IMR-90 (cell line): ENCODE results near the gene LUC7L2. TPM values are rescaled to one million over a fixed set of nuclear protein-coding genes. Genes with fewer than 3 reads are reported as not detected.

ENCODE experiments used
- ATAC-seq: fragments of 200-7000 bp; cut with Tn5 transposase; 2 replicates; pipeline ENCODE4 v1.9.1; 2020; ENCODE audit warnings: low read depth, mild to moderate bottlenecking, moderate library complexity
- BruUV-seq: library from RNA; stranded (reverse); fragments of 400-500 nt; replicated peaks from 2 replicates; lab custom pipeline; 2021; lab: Mats Ljungman, UMichigan
- CTCF ChIA-PET: fragments of 300-600 bp; formaldehyde crosslinking; extraction: SDS; loops from one replicate; lab custom pipeline; 2021; ENCODE audit warnings: antibody characterized with exemption; lab: Yijun Ruan, JAX
- POLR2A ChIA-PET: fragments of 300-600 bp; sonication (Branson Sonifier 250); formaldehyde crosslinking; loops from one replicate; lab custom pipeline; 2022; ENCODE audit warnings: antibody characterized with exemption; ENCODE audit not compliant: unreplicated experiment; lab: Charles Lee
- DNase-seq: peaks from one replicate; pipeline ENCODE4 v3.0.0; 2013
- H2AFZ ChIP-seq: replicated peaks from 2 replicates; pipeline ENCODE3; 2013; ENCODE audit warnings: low read length, mild to moderate bottlenecking; ENCODE audit not compliant: poor library complexity
- H2AK5ac ChIP-seq: 2 replicates; pipeline ENCODE4 v1.6.1; 2013; ENCODE audit warnings: low read depth, low read length, inconsistent platforms
- H2AK9ac ChIP-seq: replicated peaks from 2 replicates; pipeline ENCODE3; 2013; ENCODE audit warnings: mild to moderate bottlenecking, low read depth, low read length, moderate library complexity; ENCODE audit not compliant: poor library complexity
- H2BK120ac ChIP-seq: 2 replicates; pipeline ENCODE4 v1.6.1; 2013; ENCODE audit warnings: low read depth, low read length, inconsistent platforms
- H2BK15ac ChIP-seq: 3 replicates; pipeline ENCODE4 v1.6.1; 2013; ENCODE audit warnings: low read depth, low read length, inconsistent platforms
- H2BK20ac ChIP-seq: 2 replicates; pipeline ENCODE4 v1.6.1; 2013; ENCODE audit warnings: low read depth, mild to moderate bottlenecking, inconsistent platforms, low read length, moderate library complexity
- H2BK5ac ChIP-seq: 2 replicates; pipeline ENCODE4 v1.6.1; 2013; ENCODE audit warnings: mild to moderate bottlenecking, low read depth, low read length, inconsistent platforms; ENCODE audit not compliant: poor library complexity, severe bottlenecking
- H3K14ac ChIP-seq: replicated peaks from 2 replicates; pipeline ENCODE4 v1.6.1; 2013; ENCODE audit warnings: low read depth, low read length, inconsistent platforms
- H3K18ac ChIP-seq: 2 replicates; pipeline ENCODE4 v1.6.1; 2013; ENCODE audit warnings: low read depth, low read length, control low read depth
- H3K23ac ChIP-seq: 2 replicates; pipeline ENCODE4 v1.6.1; 2013; ENCODE audit warnings: low read depth, low read length, inconsistent platforms
- H3K27ac ChIP-seq: 2 replicates; pipeline ENCODE4 v1.5.1; 2013; ENCODE audit warnings: mild to moderate bottlenecking, control low read depth, low read length; ENCODE audit not compliant: insufficient read depth
- H3K27me3 ChIP-seq: 2 replicates; pipeline ENCODE4 v1.6.1; 2013; ENCODE audit warnings: low read length; ENCODE audit not compliant: control insufficient read depth, insufficient read depth
- H3K36me3 ChIP-seq: 2 replicates; pipeline ENCODE4 v1.6.1; 2013; ENCODE audit warnings: low read length, mixed read lengths; ENCODE audit not compliant: control insufficient read depth, insufficient read depth
- H3K4ac ChIP-seq: 2 replicates; pipeline ENCODE4 v1.6.1; 2013; ENCODE audit warnings: low read depth, low read length, inconsistent platforms
- H3K4me1 ChIP-seq: 2 replicates; pipeline ENCODE4 v1.6.1; 2013; ENCODE audit warnings: low read length, mixed read lengths; ENCODE audit not compliant: control insufficient read depth, insufficient read depth
- H3K4me2 ChIP-seq: 2 replicates; pipeline ENCODE4 v1.6.1; 2013; ENCODE audit warnings: low read depth, mild to moderate bottlenecking, control low read depth, low read length, moderate library complexity
- H3K4me3 ChIP-seq: 2 replicates; pipeline ENCODE4 v1.5.1; 2013; ENCODE audit warnings: low read depth, mild to moderate bottlenecking, control low read depth, low read length, moderate library complexity; ENCODE audit not compliant: insufficient read depth
- H3K56ac ChIP-seq: 2 replicates; pipeline ENCODE4 v1.6.1; 2013; ENCODE audit warnings: low read length, inconsistent platforms; ENCODE audit not compliant: insufficient read depth; ENCODE audit errors: extremely low read depth
- H3K79me1 ChIP-seq, 2 experiments: 2 replicates each; pipeline ENCODE4 v1.6.1; 2013; ENCODE audit warnings: low read length in 2 of 2, inconsistent platforms in 1 of 2, low read depth in 1 of 2
- H3K9ac ChIP-seq: 2 replicates; pipeline ENCODE4 v1.6.1; 2013; ENCODE audit warnings: low read depth, low read length, control low read depth
- H3K9me1 ChIP-seq: 2 replicates; pipeline ENCODE4 v1.6.1; 2013; ENCODE audit warnings: low read length, inconsistent platforms; ENCODE audit not compliant: insufficient read depth
- H3K9me3 ChIP-seq: 2 replicates; pipeline ENCODE4 v1.6.1; 2013; ENCODE audit warnings: low read length; ENCODE audit not compliant: control insufficient read depth, insufficient read depth
- H4K20me1 ChIP-seq: 2 replicates; pipeline ENCODE4 v1.6.1; 2013; ENCODE audit warnings: low read length, inconsistent platforms; ENCODE audit not compliant: insufficient read depth
- H4K5ac ChIP-seq: 2 replicates; pipeline ENCODE4 v1.6.1; 2013; ENCODE audit warnings: mild to moderate bottlenecking, low read depth, low read length, control low read depth
- H4K8ac ChIP-seq, 2 experiments: 2 replicates each; pipeline ENCODE4 v1.6.1; 2013; ENCODE audit warnings: low read depth in 2 of 2, low read length in 2 of 2, control low read depth in 1 of 2, inconsistent platforms in 1 of 2
- H4K91ac ChIP-seq: 2 replicates; pipeline ENCODE4 v1.6.1; 2013; ENCODE audit warnings: low read depth, low read length, inconsistent platforms; ENCODE audit not compliant: insufficient read depth
- CTCF ChIP-seq: conservative IDR thresholded peaks from 2 replicates; pipeline ENCODE4 v1.5.1; 2012; ENCODE audit warnings: mild to moderate bottlenecking, low read depth, low read length, improper control_type of control experiment
- MAFK ChIP-seq: IDR thresholded peaks from 2 replicates; pipeline ENCODE4 v1.6.1; 2012; ENCODE audit warnings: low read depth, low read length, improper control_type of control experiment
- MAZ ChIP-seq: IDR thresholded peaks from 2 replicates; pipeline ENCODE4 v1.6.1; 2012; ENCODE audit warnings: low read depth, mild to moderate bottlenecking, low read length, improper control_type of control experiment, moderate library complexity, borderline replicate concordance
- RAD21 ChIP-seq: IDR thresholded peaks from 2 replicates; pipeline ENCODE4 v1.6.1; 2012; ENCODE audit warnings: low read length, improper control_type of control experiment
- WGBS, 2 experiments: methylation state at CpG; one replicate each; pipeline versions ENCODE4 v1.1.5 to v1.1.7; 2013; ENCODE audit warnings: missing lambda C conversion rate in 2 of 2; ENCODE audit not compliant: insufficient read length in 1 of 2; ENCODE audit errors: extremely low coverage in 2 of 2; 5-methylcytosine and 5-hydroxymethylcytosine counted together
- dilution Hi-C: fragments of 300-500 bp; cut with HindIII; formaldehyde crosslinking; loops from one replicate; pipeline ENCODE4 v1.14.3; 2018; ENCODE audit warnings: low sequenced_read_pairs; ENCODE audit not compliant: unreplicated experiment
- in situ Hi-C: fragments of 300-500 bp; cut with MboI; formaldehyde crosslinking; loops from 3 replicates; pipeline ENCODE4 v1.14.3; 2019; ENCODE audit warnings: low sequenced_read_pairs, inconsistent platforms, mixed read lengths
- intact Hi-C: fragments of 100-400 bp; cut with micrococcal nuclease; formaldehyde crosslinking; loops from 2 replicates; pipeline ENCODE4 v1.10.0; 2022
- polyA plus RNA-seq, 3 experiments: library from polyadenylated mRNA; depleted of rRNA; stranded (reverse); fragments of >200 nt; gene quantifications; 2 replicates each; pipeline ENCODE4 v1.2.3, GENCODE V29; 2012; ENCODE audit warnings: low replicate concordance in 1 of 3
- total RNA-seq: library from RNA; depleted of rRNA; stranded (reverse); fragments of >200 nt; gene quantifications from 2 replicates; pipeline ENCODE4 v1.2.3, GENCODE V29; 2012

The LUC7L2 gene
- total and polyA plus RNA-seq, 2 of the 4 experiments (the other 2 are of a cell fraction) = 14.9 to 31.8 TPM

DNA sequence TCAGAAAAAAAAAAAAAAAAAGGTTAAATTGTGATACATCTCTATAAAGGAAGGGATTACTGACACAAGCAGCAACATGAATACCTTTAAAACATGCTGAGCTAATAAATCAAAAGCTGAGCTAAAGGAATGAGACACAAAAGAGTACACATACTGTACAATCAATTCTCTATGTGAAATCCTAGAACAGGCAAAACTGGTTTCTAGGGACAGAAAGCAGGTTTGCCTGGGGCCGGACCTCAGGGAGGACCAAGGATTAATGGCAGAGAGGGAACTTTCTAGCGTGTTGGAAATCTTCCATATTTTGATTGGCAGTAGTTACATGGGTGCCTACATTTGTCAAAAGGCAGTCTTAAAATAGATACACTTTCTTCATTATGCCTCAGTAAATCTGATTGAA is 71.3 kb downstream of the LUC7L2 start:
- Histone ChIP-seq H4K91ac (no peak overlapping the region), H3K23ac (no peak overlapping the region), H3K56ac (no peak overlapping the region), H3K27ac (no peak overlapping the region), H3K79me1 (peaks cover 0 to 5% of the 10 kb centered on the region in 2 experiments; a peak in 1 of 4 replicates), H2AK9ac (no peak overlapping the region), H3K36me3 (peaks cover 9% of the 10 kb centered on the region), H3K4ac (no peak overlapping the region), H4K8ac (no peak overlapping the region), H2BK15ac (no peak overlapping the region), H2BK5ac (no peak overlapping the region), H4K5ac (no peak overlapping the region), H3K9ac (no peak overlapping the region), H4K20me1 (no peaks in the 10 kb centered on the region; the same call in 1 of the 2 replicates), H3K4me2 (no peak overlapping the region), H2BK120ac (no peak overlapping the region), H2AFZ (no peak overlapping the region), H3K27me3 (no peaks in the 10 kb centered on the region), H3K4me1 (no peaks in the 10 kb centered on the region; the same call in 1 of the 2 replicates), H3K4me3 (no peak overlapping the region), H3K18ac (no peak overlapping the region), H2BK20ac (no peak overlapping the region), H3K14ac (no peak overlapping the region), H2AK5ac (no peak overlapping the region), H3K9me3 (no peaks in the 10 kb centered on the region), H3K9me1 (peaks cover 7% of the 10 kb centered on the region; the same call in 1 of the 2 replicates)
- intact Hi-C loops (no loop called here), dilution Hi-C loops (no loop called here), in situ Hi-C loops (loop anchor here (10.0 kb wide), 1 partner anchor 574 kb away; no protein-coding TSS in a partner anchor)
- DNase-seq (no peak), ATAC-seq (no peak)
- ChIA-PET CTCF (no interaction called here), POLR2A (no interaction called here)
- BruUV-seq = no TSS peak
- no CpG with 5 or more reads among the region's 2 CpGs for WGBS, 2 experiments
- no peak for TF ChIP-seq MAZ
- TF ChIP-seq RAD21 = no peak
- TF ChIP-seq MAFK = peak; percentile 71
- TF ChIP-seq CTCF = no peak
